ENCODE data around the gene WFIKKN1.

WFIKKN1 gene

GRCh38 chr16:625117-625976 lies 5.4 kb upstream of the WFIKKN1 start:
- FAIRE-seq, result no peak

GRCh38 chr16:625977-626765 lies 4.6 kb upstream of the WFIKKN1 start:
- FAIRE-seq, result no peak

GRCh38 chr16:626787-627453 lies 3.9 kb upstream of the WFIKKN1 start:
- no peak for FAIRE-seq

- FAIRE-seq, result no peak
Measured at GRCh38 chr16:627454-628239, 3.1 kb upstream of the WFIKKN1 start.

GRCh38 chr16:628321-629061 lies 2.3 kb upstream of the WFIKKN1 start:
- FAIRE-seq, result no peak

- no peak for FAIRE-seq
Measured at GRCh38 chr16:629185-629832, 1.5 kb upstream of the WFIKKN1 start.

GRCh38 chr16:629833-630248 lies 944 bp upstream of the WFIKKN1 start:
- FAIRE-seq, result no peak

- no peak for FAIRE-seq
Measured at GRCh38 chr16:630249-630814, 453 bp upstream of the WFIKKN1 start.

- FAIRE-seq, result no peak
Measured at GRCh38 chr16:631808-632358, 1.1 kb downstream of the WFIKKN1 start.

- FAIRE-seq, result no peak
Measured at GRCh38 chr16:632486-633335, 1.9 kb downstream of the WFIKKN1 start.

GRCh38 chr16:633336-634050 lies 2.7 kb downstream of the WFIKKN1 start:
- FAIRE-seq, result no peak

- FAIRE-seq, result no peak
Measured at GRCh38 chr16:634051-634670, 3.4 kb downstream of the WFIKKN1 start.

- no peak for FAIRE-seq
Measured at GRCh38 chr16:634996-635395, 4.2 kb downstream of the WFIKKN1 start.

GRCh38 chr16:635573-636205 lies 4.9 kb downstream of the WFIKKN1 start:
- FAIRE-seq, result no peak

- no peak for FAIRE-seq
Measured at GRCh38 chr16:636206-637080, 5.7 kb downstream of the WFIKKN1 start, which contains the start of gene METTL26. Gene METTL26 (minus strand): TSS chr16:636305. CDS start chr16:636290, 15 bp downstream.
